WTC11 (cell line): Measurements from ENCODE around the gene CAMK2D. TPM values are rescaled to one million over a fixed set of nuclear protein-coding genes. Genes with fewer than 3 reads are reported as not detected.

Experiments used
- ATAC-seq: fragments of 200-7000 bp; cut with Tn5 transposase; 2 replicates; pipeline ENCODE4 v1.10.0; 2021; ENCODE audit warnings: mild to moderate bottlenecking, moderate library complexity
- CTCF ChIA-PET: fragments of 300-600 bp; sonication (Branson Sonifier 250); formaldehyde crosslinking; loops from one replicate; lab custom pipeline; 2021; ENCODE audit warnings: antibody characterized with exemption; lab: Charles Lee
- POLR2A ChIA-PET: fragments of 350-600 bp; sonication (Branson Sonifier 250); formaldehyde crosslinking; loops from one replicate; lab custom pipeline; 2021; ENCODE audit warnings: antibody characterized with exemption; lab: Charles Lee
- DNase-seq: peaks from one replicate; pipeline ENCODE4 v3.0.0; 2021; ENCODE audit warnings: low spot score
- H3K27ac Mint-ChIP-seq: 2 replicates; pipeline ENCODE4 v1.8.0; 2021; ENCODE audit warnings: mixed read lengths
- H3K27me3 Mint-ChIP-seq: 2 replicates; pipeline ENCODE4 v1.8.0; 2021; ENCODE audit warnings: low read depth, mild to moderate bottlenecking, moderate library complexity, mixed read lengths
- H3K36me3 Mint-ChIP-seq: 2 replicates; pipeline ENCODE4 v1.8.0; 2021; ENCODE audit warnings: mixed read lengths
- H3K4me1 Mint-ChIP-seq: 2 replicates; pipeline ENCODE4 v1.8.0; 2022; ENCODE audit warnings: mixed read lengths
- H3K4me3 Mint-ChIP-seq: 2 replicates; pipeline ENCODE4 v1.8.0; 2021; ENCODE audit warnings: mild to moderate bottlenecking, moderate library complexity, mixed read lengths
- H3K9me3 Mint-ChIP-seq: 2 replicates; pipeline ENCODE4 v1.8.0; 2021; ENCODE audit warnings: mixed read lengths
- EMX1 ChIP-seq: fragments of 250-450 bp; sonication (Bioruptor Pico); IDR thresholded peaks from 2 replicates; pipeline ENCODE4 v1.8.0; 2021; ENCODE audit warnings: mild to moderate bottlenecking
- FOXK1 ChIP-seq: sonication (generic); formaldehyde crosslinking; IDR thresholded peaks from 2 replicates; pipeline ENCODE4 v1.8.0; 2022; ENCODE audit warnings: mild to moderate bottlenecking, moderate library complexity, missing genetic modification reagents
- FOXP1 ChIP-seq: sonication (generic); formaldehyde crosslinking; IDR thresholded peaks from 2 replicates; pipeline ENCODE4 v1.8.0; 2022; ENCODE audit warnings: missing genetic modification reagents, mild to moderate bottlenecking, moderate library complexity, borderline replicate concordance
- GTF2I ChIP-seq: fragments of 250-450 bp; sonication (Bioruptor Pico); conservative IDR thresholded peaks from 2 replicates; pipeline ENCODE4 v1.4.0; 2021; ENCODE audit warnings: mild to moderate bottlenecking
- IRF2 ChIP-seq: sonication (generic); formaldehyde crosslinking; IDR thresholded peaks from 2 replicates; pipeline ENCODE4 v1.8.0; 2022; ENCODE audit warnings: low read depth, missing genetic modification reagents, borderline replicate concordance
- JAZF1 ChIP-seq: fragments of 250-450 bp; sonication (Bioruptor Pico); IDR thresholded peaks from 2 replicates; pipeline ENCODE4 v1.9.0; 2021; ENCODE audit warnings: moderate library complexity, mild to moderate bottlenecking, inconsistent platforms
- MXD4 ChIP-seq: fragments of 250-450 bp; sonication (Bioruptor Pico); IDR thresholded peaks from 2 replicates; pipeline ENCODE4 v1.8.0; 2021; ENCODE audit warnings: mild to moderate bottlenecking, moderate library complexity, borderline replicate concordance
- NR3C1 ChIP-seq: sonication (generic); formaldehyde crosslinking; conservative IDR thresholded peaks from 2 replicates; pipeline ENCODE4 v1.8.1; 2023; ENCODE audit warnings: low read depth, mild to moderate bottlenecking, missing genetic modification reagents
- SMAD4 ChIP-seq: sonication (generic); formaldehyde crosslinking; IDR thresholded peaks from 2 replicates; pipeline ENCODE4 v1.8.0; 2022; ENCODE audit warnings: mild to moderate bottlenecking, missing genetic modification reagents
- SP1 ChIP-seq: sonication (generic); formaldehyde crosslinking; conservative IDR thresholded peaks from 2 replicates; pipeline ENCODE4 v1.8.1; 2022; ENCODE audit warnings: missing genetic modification reagents
- TP53 ChIP-seq: sonication (generic); formaldehyde crosslinking; IDR thresholded peaks from 2 replicates; pipeline ENCODE4 v1.8.1; 2023; ENCODE audit warnings: mild to moderate bottlenecking, missing genetic modification reagents
- ZNF232 ChIP-seq: sonication (generic); formaldehyde crosslinking; IDR thresholded peaks from 2 replicates; pipeline ENCODE4 v1.8.0; 2022; ENCODE audit warnings: mild to moderate bottlenecking, missing genetic modification reagents
- total RNA-seq: library from RNA; stranded (reverse); gene quantifications from 3 replicates; pipeline ENCODE4 v1.2.3, GENCODE V29; 2021
- TF ChIP-seq, protein P1 (sequence below): sonication (generic); formaldehyde crosslinking; IDR thresholded peaks from 2 replicates; pipeline ENCODE4 v1.8.0; 2022; ENCODE audit warnings: mild to moderate bottlenecking, missing genetic modification reagents
- TF ChIP-seq, protein P2 (sequence below): sonication (generic); formaldehyde crosslinking; IDR thresholded peaks from 2 replicates; pipeline ENCODE4 v1.8.0; 2022; ENCODE audit warnings: mild to moderate bottlenecking, missing genetic modification reagents
- TF ChIP-seq, protein P3 (sequence below): fragments of 250-450 bp; sonication (Bioruptor Pico); IDR thresholded peaks from 2 replicates; pipeline ENCODE4 v1.9.0; 2021; ENCODE audit warnings: mild to moderate bottlenecking
- TF ChIP-seq, protein P4 (sequence below): fragments of 250-450 bp; sonication (Bioruptor Pico); IDR thresholded peaks from 2 replicates; pipeline ENCODE4 v2.1.2; 2022; ENCODE audit warnings: mild to moderate bottlenecking, moderate library complexity
- TF ChIP-seq, protein P5 (sequence below): fragments of 250-450 bp; sonication (Bioruptor Pico); IDR thresholded peaks from 2 replicates; pipeline ENCODE4 v1.9.0; 2021; ENCODE audit warnings: mild to moderate bottlenecking, borderline replicate concordance
- TF ChIP-seq, protein P6 (sequence below): sonication (generic); formaldehyde crosslinking; conservative IDR thresholded peaks from 2 replicates; pipeline ENCODE4 v1.8.1; 2022; ENCODE audit warnings: mild to moderate bottlenecking, missing genetic modification reagents
- TF ChIP-seq, protein P7 (sequence below): sonication (generic); formaldehyde crosslinking; IDR thresholded peaks from 2 replicates; pipeline ENCODE4 v1.8.1; 2023; ENCODE audit warnings: mild to moderate bottlenecking, missing genetic modification reagents
- TF ChIP-seq, protein P8 (sequence below): sonication (generic); formaldehyde crosslinking; IDR thresholded peaks from 2 replicates; pipeline ENCODE4 v1.8.1; 2022; ENCODE audit warnings: mild to moderate bottlenecking, missing genetic modification reagents, moderate library complexity, borderline replicate concordance
- TF ChIP-seq, protein P9 (sequence below): sonication (generic); formaldehyde crosslinking; IDR thresholded peaks from 2 replicates; pipeline ENCODE4 v1.8.1; 2022; ENCODE audit warnings: low read depth, mild to moderate bottlenecking, moderate library complexity, missing genetic modification reagents, borderline replicate concordance

The CAMK2D gene
- total RNA-seq, 1 experiment from 2014 or later, result 16.5 TPM

DNA sequence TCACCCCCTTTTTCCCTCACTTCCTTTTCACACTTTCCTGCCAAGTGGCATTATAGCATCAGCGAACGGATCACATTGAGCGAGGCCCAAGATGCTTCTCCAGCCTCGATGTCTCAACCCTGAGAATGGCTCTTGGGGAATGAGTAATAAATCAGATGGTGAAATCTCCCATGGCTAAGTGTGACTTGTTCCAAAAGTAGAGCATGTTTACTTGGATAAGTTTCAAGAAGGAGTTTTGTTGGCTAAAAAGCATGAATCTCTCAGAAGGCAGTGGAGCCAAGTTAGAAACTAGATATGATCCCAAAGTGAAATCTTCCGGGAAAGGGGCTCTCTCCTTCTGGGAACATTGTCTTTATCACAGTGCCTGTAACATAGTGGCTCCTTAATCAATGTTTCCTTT, 316.3 kb downstream of the CAMK2D start (continued):
- TF ChIP-seq, protein P1, sequence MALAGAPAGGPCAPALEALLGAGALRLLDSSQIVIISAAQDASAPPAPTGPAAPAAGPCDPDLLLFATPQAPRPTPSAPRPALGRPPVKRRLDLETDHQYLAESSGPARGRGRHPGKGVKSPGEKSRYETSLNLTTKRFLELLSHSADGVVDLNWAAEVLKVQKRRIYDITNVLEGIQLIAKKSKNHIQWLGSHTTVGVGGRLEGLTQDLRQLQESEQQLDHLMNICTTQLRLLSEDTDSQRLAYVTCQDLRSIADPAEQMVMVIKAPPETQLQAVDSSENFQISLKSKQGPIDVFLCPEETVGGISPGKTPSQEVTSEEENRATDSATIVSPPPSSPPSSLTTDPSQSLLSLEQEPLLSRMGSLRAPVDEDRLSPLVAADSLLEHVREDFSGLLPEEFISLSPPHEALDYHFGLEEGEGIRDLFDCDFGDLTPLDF (CRISPR knock-in tag), result no peak
- TF ChIP-seq, protein P2, sequence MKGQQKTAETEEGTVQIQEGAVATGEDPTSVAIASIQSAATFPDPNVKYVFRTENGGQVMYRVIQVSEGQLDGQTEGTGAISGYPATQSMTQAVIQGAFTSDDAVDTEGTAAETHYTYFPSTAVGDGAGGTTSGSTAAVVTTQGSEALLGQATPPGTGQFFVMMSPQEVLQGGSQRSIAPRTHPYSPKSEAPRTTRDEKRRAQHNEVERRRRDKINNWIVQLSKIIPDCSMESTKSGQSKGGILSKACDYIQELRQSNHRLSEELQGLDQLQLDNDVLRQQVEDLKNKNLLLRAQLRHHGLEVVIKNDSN, result no peak
- no peak for TF ChIP-seq NR3C1 (CRISPR knock-in tag)
- TF ChIP-seq, protein P3, sequence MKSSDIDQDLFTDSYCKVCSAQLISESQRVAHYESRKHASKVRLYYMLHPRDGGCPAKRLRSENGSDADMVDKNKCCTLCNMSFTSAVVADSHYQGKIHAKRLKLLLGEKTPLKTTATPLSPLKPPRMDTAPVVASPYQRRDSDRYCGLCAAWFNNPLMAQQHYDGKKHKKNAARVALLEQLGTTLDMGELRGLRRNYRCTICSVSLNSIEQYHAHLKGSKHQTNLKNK, result no peak

DNA sequence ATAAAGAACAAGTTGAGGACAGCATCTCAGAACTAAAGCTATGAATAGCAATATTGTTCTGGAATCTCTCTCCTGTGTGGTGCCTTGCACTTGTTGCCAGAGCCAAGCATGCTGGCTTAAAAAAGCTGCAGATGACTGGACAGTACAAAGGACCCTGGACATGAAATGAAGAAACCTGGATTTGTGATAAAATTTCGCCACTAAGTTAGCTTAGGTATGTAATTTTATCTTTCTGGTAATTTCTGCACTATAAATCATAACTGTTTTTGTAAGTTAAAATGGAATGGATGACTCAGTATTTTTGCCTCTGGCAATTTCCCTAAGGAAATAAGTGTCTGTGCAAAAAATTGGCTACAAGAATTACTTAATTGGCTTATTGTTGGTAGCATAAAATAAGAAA, 317.2 kb downstream of the CAMK2D start:
- no peaks in the 10 kb centered on the region; the same call in 1 of the 2 replicates for H3K27me3 Mint-ChIP-seq
- no peaks in the 10 kb centered on the region for H3K9me3 Mint-ChIP-seq
- H3K4me1 Mint-ChIP-seq, result no peaks in the 10 kb centered on the region
- no peak overlapping the region for H3K27ac Mint-ChIP-seq
- POLR2A ChIA-PET, result no interaction called here
- DNase-seq (no peak), ATAC-seq (no peak)
- no peak overlapping the region for H3K4me3 Mint-ChIP-seq
- CTCF ChIA-PET, result no interaction called here
- no peaks in the 10 kb centered on the region for H3K36me3 Mint-ChIP-seq
- no peak for TF ChIP-seq FOXK1 (CRISPR knock-in tag)

DNA sequence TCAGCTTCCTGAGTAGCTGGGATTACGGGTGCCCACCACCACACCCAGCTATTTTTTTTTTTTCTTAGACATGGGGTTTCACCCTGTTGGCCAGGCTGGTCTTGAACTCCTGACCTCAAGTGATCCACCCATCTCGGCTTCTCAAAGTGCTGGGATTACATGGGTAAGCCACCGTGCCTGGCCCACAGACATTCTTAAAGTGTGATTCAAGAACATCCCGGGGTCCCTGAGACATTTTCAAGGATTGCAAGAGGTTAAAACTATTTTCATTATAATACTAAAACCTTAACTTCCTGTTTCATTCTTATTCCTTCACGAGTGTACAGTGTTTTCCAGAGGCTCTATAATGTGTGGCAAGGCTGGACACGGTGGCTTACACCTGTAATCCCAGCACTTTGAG, 318.7 kb downstream of the CAMK2D start:
- Mint-ChIP-seq H3K4me1 (no peaks in the 10 kb centered on the region), H3K27me3 (no peaks in the 10 kb centered on the region; the same call in 1 of the 2 replicates), H3K4me3 (no peak overlapping the region), H3K36me3 (no peaks in the 10 kb centered on the region), H3K9me3 (no peaks in the 10 kb centered on the region), H3K27ac (no peak overlapping the region)
- ATAC-seq (no peak), DNase-seq (no peak)
- no peak for TF ChIP-seq MXD4 (CRISPR knock-in tag)
- no peak for TF ChIP-seq TP53
- TF ChIP-seq ZNF232 (CRISPR knock-in tag), result no peak
- TF ChIP-seq SMAD4 (CRISPR knock-in tag), result no peak
- no peak for TF ChIP-seq JAZF1
- TF ChIP-seq SP1 (CRISPR knock-in tag), result no peak
- TF ChIP-seq, protein P4, sequence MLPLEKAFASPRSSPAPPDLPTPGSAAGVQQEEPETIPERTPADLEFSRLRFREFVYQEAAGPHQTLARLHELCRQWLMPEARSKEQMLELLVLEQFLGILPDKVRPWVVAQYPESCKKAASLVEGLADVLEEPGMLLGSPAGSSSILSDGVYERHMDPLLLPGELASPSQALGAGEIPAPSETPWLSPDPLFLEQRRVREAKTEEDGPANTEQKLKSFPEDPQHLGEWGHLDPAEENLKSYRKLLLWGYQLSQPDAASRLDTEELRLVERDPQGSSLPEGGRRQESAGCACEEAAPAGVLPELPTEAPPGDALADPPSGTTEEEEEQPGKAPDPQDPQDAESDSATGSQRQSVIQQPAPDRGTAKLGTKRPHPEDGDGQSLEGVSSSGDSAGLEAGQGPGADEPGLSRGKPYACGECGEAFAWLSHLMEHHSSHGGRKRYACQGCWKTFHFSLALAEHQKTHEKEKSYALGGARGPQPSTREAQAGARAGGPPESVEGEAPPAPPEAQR (CRISPR knock-in tag), result no peak
- TF ChIP-seq IRF2 (CRISPR knock-in tag), result no peak
- TF ChIP-seq, protein P5, sequence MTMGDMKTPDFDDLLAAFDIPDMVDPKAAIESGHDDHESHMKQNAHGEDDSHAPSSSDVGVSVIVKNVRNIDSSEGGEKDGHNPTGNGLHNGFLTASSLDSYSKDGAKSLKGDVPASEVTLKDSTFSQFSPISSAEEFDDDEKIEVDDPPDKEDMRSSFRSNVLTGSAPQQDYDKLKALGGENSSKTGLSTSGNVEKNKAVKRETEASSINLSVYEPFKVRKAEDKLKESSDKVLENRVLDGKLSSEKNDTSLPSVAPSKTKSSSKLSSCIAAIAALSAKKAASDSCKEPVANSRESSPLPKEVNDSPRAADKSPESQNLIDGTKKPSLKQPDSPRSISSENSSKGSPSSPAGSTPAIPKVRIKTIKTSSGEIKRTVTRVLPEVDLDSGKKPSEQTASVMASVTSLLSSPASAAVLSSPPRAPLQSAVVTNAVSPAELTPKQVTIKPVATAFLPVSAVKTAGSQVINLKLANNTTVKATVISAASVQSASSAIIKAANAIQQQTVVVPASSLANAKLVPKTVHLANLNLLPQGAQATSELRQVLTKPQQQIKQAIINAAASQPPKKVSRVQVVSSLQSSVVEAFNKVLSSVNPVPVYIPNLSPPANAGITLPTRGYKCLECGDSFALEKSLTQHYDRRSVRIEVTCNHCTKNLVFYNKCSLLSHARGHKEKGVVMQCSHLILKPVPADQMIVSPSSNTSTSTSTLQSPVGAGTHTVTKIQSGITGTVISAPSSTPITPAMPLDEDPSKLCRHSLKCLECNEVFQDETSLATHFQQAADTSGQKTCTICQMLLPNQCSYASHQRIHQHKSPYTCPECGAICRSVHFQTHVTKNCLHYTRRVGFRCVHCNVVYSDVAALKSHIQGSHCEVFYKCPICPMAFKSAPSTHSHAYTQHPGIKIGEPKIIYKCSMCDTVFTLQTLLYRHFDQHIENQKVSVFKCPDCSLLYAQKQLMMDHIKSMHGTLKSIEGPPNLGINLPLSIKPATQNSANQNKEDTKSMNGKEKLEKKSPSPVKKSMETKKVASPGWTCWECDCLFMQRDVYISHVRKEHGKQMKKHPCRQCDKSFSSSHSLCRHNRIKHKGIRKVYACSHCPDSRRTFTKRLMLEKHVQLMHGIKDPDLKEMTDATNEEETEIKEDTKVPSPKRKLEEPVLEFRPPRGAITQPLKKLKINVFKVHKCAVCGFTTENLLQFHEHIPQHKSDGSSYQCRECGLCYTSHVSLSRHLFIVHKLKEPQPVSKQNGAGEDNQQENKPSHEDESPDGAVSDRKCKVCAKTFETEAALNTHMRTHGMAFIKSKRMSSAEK, result no peak
- TF ChIP-seq GTF2I (CRISPR knock-in tag), result no peak
- TF ChIP-seq, protein P6, sequence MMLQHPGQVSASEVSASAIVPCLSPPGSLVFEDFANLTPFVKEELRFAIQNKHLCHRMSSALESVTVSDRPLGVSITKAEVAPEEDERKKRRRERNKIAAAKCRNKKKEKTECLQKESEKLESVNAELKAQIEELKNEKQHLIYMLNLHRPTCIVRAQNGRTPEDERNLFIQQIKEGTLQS (CRISPR knock-in tag), result no peak
- TF ChIP-seq, protein P7, sequence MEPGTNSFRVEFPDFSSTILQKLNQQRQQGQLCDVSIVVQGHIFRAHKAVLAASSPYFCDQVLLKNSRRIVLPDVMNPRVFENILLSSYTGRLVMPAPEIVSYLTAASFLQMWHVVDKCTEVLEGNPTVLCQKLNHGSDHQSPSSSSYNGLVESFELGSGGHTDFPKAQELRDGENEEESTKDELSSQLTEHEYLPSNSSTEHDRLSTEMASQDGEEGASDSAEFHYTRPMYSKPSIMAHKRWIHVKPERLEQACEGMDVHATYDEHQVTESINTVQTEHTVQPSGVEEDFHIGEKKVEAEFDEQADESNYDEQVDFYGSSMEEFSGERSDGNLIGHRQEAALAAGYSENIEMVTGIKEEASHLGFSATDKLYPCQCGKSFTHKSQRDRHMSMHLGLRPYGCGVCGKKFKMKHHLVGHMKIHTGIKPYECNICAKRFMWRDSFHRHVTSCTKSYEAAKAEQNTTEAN (CRISPR knock-in tag), result no peak
- TF ChIP-seq, protein P8, sequence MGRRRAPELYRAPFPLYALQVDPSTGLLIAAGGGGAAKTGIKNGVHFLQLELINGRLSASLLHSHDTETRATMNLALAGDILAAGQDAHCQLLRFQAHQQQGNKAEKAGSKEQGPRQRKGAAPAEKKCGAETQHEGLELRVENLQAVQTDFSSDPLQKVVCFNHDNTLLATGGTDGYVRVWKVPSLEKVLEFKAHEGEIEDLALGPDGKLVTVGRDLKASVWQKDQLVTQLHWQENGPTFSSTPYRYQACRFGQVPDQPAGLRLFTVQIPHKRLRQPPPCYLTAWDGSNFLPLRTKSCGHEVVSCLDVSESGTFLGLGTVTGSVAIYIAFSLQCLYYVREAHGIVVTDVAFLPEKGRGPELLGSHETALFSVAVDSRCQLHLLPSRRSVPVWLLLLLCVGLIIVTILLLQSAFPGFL, result no peak
- TF ChIP-seq FOXP1, result no peak
- TF ChIP-seq EMX1, result no peak
- TF ChIP-seq, protein P9, sequence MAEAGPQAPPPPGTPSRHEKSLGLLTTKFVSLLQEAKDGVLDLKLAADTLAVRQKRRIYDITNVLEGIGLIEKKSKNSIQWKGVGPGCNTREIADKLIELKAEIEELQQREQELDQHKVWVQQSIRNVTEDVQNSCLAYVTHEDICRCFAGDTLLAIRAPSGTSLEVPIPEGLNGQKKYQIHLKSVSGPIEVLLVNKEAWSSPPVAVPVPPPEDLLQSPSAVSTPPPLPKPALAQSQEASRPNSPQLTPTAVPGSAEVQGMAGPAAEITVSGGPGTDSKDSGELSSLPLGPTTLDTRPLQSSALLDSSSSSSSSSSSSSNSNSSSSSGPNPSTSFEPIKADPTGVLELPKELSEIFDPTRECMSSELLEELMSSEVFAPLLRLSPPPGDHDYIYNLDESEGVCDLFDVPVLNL (CRISPR knock-in tag), result no peak
- CTCF ChIA-PET, result no interaction called here
- POLR2A ChIA-PET, result no interaction called here
